K562 (cell line): ENCODE results near the gene ICAM1. TPM values are rescaled to one million over a fixed set of nuclear protein-coding genes. Genes with fewer than 3 reads are reported as not detected.

Experiments
- ATF6 ChIP-seq: sonication (generic); formaldehyde crosslinking; IDR thresholded peaks from 2 replicates; pipeline ENCODE4 v1.4.0; 2020; ENCODE audit warnings: mild to moderate bottlenecking, missing genetic modification reagents
- ATF7 ChIP-seq: fragments of 450-650 bp; IDR thresholded peaks from 2 replicates; pipeline ENCODE4 v1.7.1; 2014; ENCODE audit warnings: mild to moderate bottlenecking, moderate library complexity
- BCOR ChIP-seq: fragments of 450-650 bp; IDR thresholded peaks from 2 replicates; pipeline ENCODE4 v1.6.1; 2016
- CTBP1 ChIP-seq: fragments of 450-650 bp; IDR thresholded peaks from 2 replicates; pipeline ENCODE4 v1.6.1; 2016; ENCODE audit warnings: borderline replicate concordance
- ELF4 ChIP-seq: fragments of 450-650 bp; formaldehyde crosslinking; IDR thresholded peaks from 2 replicates; pipeline ENCODE4 v1.4.0; 2022; ENCODE audit warnings: missing genetic modification characterization
- HDGF ChIP-seq: fragments of 450-650 bp; IDR thresholded peaks from 2 replicates; pipeline ENCODE4 v1.6.1; 2016
- MED1 ChIP-seq: sonication (generic); formaldehyde crosslinking; IDR thresholded peaks from 2 replicates; pipeline ENCODE4 v1.8.1; 2023; ENCODE audit warnings: missing genetic modification reagents, borderline replicate concordance
- NR2C2 ChIP-seq, 2 experiments: fragments of 200-800 bp in 1 of 2; sonication (Bioruptor generic) in 1 of 2; sonication (generic) in 1 of 2; formaldehyde crosslinking in 1 of 2; IDR thresholded peaks; 2 replicates each; pipeline versions ENCODE4 v1.6.1 to v1.8.0; 2016 to 2022; ENCODE audit warnings: mild to moderate bottlenecking in 1 of 2, missing compliant biosample characterization in 1 of 2, missing genetic modification characterization in 1 of 2, missing genetic modification reagents in 1 of 2
- NUFIP1 ChIP-seq: fragments of 450-650 bp; IDR thresholded peaks from 2 replicates; pipeline ENCODE4 v1.6.1; 2018; ENCODE audit not compliant: partially characterized antibody
- SAP30 ChIP-seq: fragments of 200-600 bp; sonication (generic); IDR thresholded peaks from 2 replicates; pipeline ENCODE4 v1.6.1; 2012; ENCODE audit warnings: borderline replicate concordance, low read depth, mild to moderate bottlenecking, moderate library complexity, low read length, control low read depth, inconsistent platforms; ENCODE audit not compliant: insufficient read depth, poor library complexity, severe bottlenecking
- ZC3H8 ChIP-seq: fragments of 450-650 bp; IDR thresholded peaks from 2 replicates; pipeline ENCODE4 v1.6.1; 2017
- ZNF12 ChIP-seq: sonication (generic); formaldehyde crosslinking; IDR thresholded peaks from 2 replicates; pipeline ENCODE4 v1.4.0; 2020; ENCODE audit warnings: mild to moderate bottlenecking, missing genetic modification reagents
- ZNF121 ChIP-seq: sonication (generic); formaldehyde crosslinking; conservative IDR thresholded peaks from 2 replicates; pipeline ENCODE4 v1.8.0; 2022; ENCODE audit warnings: missing genetic modification reagents
- ZNF79 ChIP-seq: fragments of 250-450 bp; sonication (Bioruptor Pico); IDR thresholded peaks from 2 replicates; pipeline ENCODE4 v1.4.0; 2020; ENCODE audit warnings: low read depth, mild to moderate bottlenecking, moderate library complexity
- polyA plus RNA-seq, 8 experiments: library from polyadenylated mRNA; depleted of rRNA in 4 of 8; stranded (reverse) in 5 of 8; unstranded in 3 of 8; fragments of >200 nt; fragmentation: Nextera tagmentation in 2 of 8; fragmentation: Illumina TruSeq in 1 of 8; extraction: Ambion mirVana in 2 of 8; extraction: Trizol in 1 of 8; gene quantifications; 2 replicates each; pipeline versions ENCODE4 v1.2.1 to v1.2.3, GENCODE V29; 2011 to 2014; ENCODE audit warnings: inconsistent platforms in 1 of 8, missing spikeins in 1 of 8
- total RNA-seq, 7 experiments: library from RNA; depleted of rRNA in 6 of 7; stranded (reverse); fragments of >200 nt in 6 of 7; fragmentation: Illumina TruSeq in 2 of 7; extraction: Trizol in 2 of 7; gene quantifications; 2 replicates each; pipeline versions ENCODE4 v1.2.1 to v1.2.3, GENCODE V29; 2011 to 2021; ENCODE audit warnings: low replicate concordance in 1 of 7
- TF ChIP-seq, protein P1 (sequence below): fragments of 200-600 bp; sonication (generic); IDR thresholded peaks from one replicate; pipeline ENCODE4 v1.6.1; 2012; ENCODE audit warnings: mild to moderate bottlenecking, low read depth, low read length, inconsistent platforms

The ICAM1 gene
- total and polyA plus RNA-seq, 9 of the 15 experiments (the other 6 are each of a cell fraction or from before 2014, with no cell fraction given): 2.3 to 24.4 (median 13.4) TPM

- TF ChIP-seq, protein P1, sequence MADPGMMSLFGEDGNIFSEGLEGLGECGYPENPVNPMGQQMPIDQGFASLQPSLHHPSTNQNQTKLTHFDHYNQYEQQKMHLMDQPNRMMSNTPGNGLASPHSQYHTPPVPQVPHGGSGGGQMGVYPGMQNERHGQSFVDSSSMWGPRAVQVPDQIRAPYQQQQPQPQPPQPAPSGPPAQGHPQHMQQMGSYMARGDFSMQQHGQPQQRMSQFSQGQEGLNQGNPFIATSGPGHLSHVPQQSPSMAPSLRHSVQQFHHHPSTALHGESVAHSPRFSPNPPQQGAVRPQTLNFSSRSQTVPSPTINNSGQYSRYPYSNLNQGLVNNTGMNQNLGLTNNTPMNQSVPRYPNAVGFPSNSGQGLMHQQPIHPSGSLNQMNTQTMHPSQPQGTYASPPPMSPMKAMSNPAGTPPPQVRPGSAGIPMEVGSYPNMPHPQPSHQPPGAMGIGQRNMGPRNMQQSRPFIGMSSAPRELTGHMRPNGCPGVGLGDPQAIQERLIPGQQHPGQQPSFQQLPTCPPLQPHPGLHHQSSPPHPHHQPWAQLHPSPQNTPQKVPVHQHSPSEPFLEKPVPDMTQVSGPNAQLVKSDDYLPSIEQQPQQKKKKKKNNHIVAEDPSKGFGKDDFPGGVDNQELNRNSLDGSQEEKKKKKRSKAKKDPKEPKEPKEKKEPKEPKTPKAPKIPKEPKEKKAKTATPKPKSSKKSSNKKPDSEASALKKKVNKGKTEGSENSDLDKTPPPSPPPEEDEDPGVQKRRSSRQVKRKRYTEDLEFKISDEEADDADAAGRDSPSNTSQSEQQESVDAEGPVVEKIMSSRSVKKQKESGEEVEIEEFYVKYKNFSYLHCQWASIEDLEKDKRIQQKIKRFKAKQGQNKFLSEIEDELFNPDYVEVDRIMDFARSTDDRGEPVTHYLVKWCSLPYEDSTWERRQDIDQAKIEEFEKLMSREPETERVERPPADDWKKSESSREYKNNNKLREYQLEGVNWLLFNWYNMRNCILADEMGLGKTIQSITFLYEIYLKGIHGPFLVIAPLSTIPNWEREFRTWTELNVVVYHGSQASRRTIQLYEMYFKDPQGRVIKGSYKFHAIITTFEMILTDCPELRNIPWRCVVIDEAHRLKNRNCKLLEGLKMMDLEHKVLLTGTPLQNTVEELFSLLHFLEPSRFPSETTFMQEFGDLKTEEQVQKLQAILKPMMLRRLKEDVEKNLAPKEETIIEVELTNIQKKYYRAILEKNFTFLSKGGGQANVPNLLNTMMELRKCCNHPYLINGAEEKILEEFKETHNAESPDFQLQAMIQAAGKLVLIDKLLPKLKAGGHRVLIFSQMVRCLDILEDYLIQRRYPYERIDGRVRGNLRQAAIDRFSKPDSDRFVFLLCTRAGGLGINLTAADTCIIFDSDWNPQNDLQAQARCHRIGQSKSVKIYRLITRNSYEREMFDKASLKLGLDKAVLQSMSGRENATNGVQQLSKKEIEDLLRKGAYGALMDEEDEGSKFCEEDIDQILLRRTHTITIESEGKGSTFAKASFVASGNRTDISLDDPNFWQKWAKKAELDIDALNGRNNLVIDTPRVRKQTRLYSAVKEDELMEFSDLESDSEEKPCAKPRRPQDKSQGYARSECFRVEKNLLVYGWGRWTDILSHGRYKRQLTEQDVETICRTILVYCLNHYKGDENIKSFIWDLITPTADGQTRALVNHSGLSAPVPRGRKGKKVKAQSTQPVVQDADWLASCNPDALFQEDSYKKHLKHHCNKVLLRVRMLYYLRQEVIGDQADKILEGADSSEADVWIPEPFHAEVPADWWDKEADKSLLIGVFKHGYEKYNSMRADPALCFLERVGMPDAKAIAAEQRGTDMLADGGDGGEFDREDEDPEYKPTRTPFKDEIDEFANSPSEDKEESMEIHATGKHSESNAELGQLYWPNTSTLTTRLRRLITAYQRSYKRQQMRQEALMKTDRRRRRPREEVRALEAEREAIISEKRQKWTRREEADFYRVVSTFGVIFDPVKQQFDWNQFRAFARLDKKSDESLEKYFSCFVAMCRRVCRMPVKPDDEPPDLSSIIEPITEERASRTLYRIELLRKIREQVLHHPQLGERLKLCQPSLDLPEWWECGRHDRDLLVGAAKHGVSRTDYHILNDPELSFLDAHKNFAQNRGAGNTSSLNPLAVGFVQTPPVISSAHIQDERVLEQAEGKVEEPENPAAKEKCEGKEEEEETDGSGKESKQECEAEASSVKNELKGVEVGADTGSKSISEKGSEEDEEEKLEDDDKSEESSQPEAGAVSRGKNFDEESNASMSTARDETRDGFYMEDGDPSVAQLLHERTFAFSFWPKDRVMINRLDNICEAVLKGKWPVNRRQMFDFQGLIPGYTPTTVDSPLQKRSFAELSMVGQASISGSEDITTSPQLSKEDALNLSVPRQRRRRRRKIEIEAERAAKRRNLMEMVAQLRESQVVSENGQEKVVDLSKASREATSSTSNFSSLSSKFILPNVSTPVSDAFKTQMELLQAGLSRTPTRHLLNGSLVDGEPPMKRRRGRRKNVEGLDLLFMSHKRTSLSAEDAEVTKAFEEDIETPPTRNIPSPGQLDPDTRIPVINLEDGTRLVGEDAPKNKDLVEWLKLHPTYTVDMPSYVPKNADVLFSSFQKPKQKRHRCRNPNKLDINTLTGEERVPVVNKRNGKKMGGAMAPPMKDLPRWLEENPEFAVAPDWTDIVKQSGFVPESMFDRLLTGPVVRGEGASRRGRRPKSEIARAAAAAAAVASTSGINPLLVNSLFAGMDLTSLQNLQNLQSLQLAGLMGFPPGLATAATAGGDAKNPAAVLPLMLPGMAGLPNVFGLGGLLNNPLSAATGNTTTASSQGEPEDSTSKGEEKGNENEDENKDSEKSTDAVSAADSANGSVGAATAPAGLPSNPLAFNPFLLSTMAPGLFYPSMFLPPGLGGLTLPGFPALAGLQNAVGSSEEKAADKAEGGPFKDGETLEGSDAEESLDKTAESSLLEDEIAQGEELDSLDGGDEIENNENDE: no peak
- TF ChIP-seq ZC3H8 (no peak), NUFIP1 (no peak), ZNF12 (CRISPR knock-in tag) (peak; percentile 68; the same call in 1 of the 2 replicates), CTBP1 (no peak), ZNF79 (CRISPR knock-in tag) (no peak), SAP30 (peak; percentile 68), ATF6 (0 out of 2 replicates have a peak, but pooled peaks have one; percentile 65), ZNF121 (no peak), ELF4 (CRISPR knock-in tag) (no peak), BCOR (peak; percentile 29; the same call in 1 of the 2 replicates), NR2C2 (CRISPR knock-in tag; IDR thresholded peaks at IDR 0.05) (no peak), NR2C2 (tag; IDR thresholded peaks at IDR 0.05) (peak; percentile 59), ATF7 (no peak), HDGF (no peak), MED1 (CRISPR knock-in tag) (no peak)
Measured at GRCh38 chr19:10333758-10334587, 63.1 kb downstream of the ICAM1 start (continued).
